HEK293 (cell line): ENCODE results near the gene FAM200B.

Source experiments
- CTCF ChIP-seq: fragments of 450-650 bp; formaldehyde crosslinking; IDR thresholded peaks from 2 replicates; pipeline ENCODE4 v1.5.1; 2016; ENCODE audit warnings: missing biosample characterization, missing genetic modification characterization
- PRDM10 ChIP-seq: fragments of 450-650 bp; formaldehyde crosslinking; IDR thresholded peaks from 2 replicates; pipeline ENCODE4 v1.5.1; 2016; ENCODE audit warnings: missing biosample characterization, missing genetic modification characterization
- REPIN1 ChIP-seq: fragments of 450-650 bp; formaldehyde crosslinking; IDR thresholded peaks from 2 replicates; pipeline ENCODE4 v1.5.1; 2017; ENCODE audit warnings: missing biosample characterization, missing genetic modification characterization, low read depth
- SP2 ChIP-seq: fragments of 450-650 bp; formaldehyde crosslinking; IDR thresholded peaks from 2 replicates; pipeline ENCODE4 v1.5.1; 2016; ENCODE audit warnings: missing biosample characterization, missing genetic modification characterization
- ZBTB11 ChIP-seq: fragments of 450-650 bp; formaldehyde crosslinking; conservative IDR thresholded peaks from 2 replicates; pipeline ENCODE4 v1.5.1; 2016; ENCODE audit warnings: low read depth, missing biosample characterization, missing genetic modification characterization
- ZBTB48 ChIP-seq: fragments of 450-650 bp; formaldehyde crosslinking; IDR thresholded peaks from 2 replicates; pipeline ENCODE4 v1.5.1; 2016; ENCODE audit warnings: missing biosample characterization, missing genetic modification characterization
- ZBTB49 ChIP-seq: fragments of 450-650 bp; formaldehyde crosslinking; IDR thresholded peaks from 2 replicates; pipeline ENCODE4 v1.5.1; 2016; ENCODE audit warnings: missing biosample characterization, missing genetic modification characterization, low read depth
- ZNF155 ChIP-seq: fragments of 450-650 bp; formaldehyde crosslinking; IDR thresholded peaks from 2 replicates; pipeline ENCODE4 v1.5.1; 2016; ENCODE audit warnings: missing biosample characterization, missing genetic modification characterization
- ZNF175 ChIP-seq: fragments of 450-650 bp; formaldehyde crosslinking; IDR thresholded peaks from 2 replicates; pipeline ENCODE4 v1.5.1; 2016; ENCODE audit warnings: missing biosample characterization, missing genetic modification characterization
- ZNF19 ChIP-seq: fragments of 450-650 bp; formaldehyde crosslinking; IDR thresholded peaks from 2 replicates; pipeline ENCODE4; 2016; ENCODE audit warnings: missing biosample characterization, missing genetic modification characterization, low read depth
- ZNF274 ChIP-seq, 2 experiments: fragments of 200-500 bp in 1 of 2; fragments of 450-650 bp in 1 of 2; sonication (Bioruptor generic) in 1 of 2; formaldehyde crosslinking in 1 of 2; IDR thresholded peaks; 2 replicates each; pipeline versions ENCODE4 v1.5.1 to v1.6.1; 2014 to 2016; ENCODE audit warnings: borderline replicate concordance in 1 of 2, inconsistent platforms in 1 of 2, low read length in 1 of 2, missing biosample characterization in 1 of 2, missing genetic modification characterization in 1 of 2
- ZNF292 ChIP-seq: fragments of 450-650 bp; formaldehyde crosslinking; IDR thresholded peaks from 2 replicates; pipeline ENCODE4 v1.5.1; 2016; ENCODE audit warnings: low read depth, missing biosample characterization, missing genetic modification characterization, borderline replicate concordance
- ZNF391 ChIP-seq: fragments of 450-650 bp; formaldehyde crosslinking; IDR thresholded peaks from 2 replicates; pipeline ENCODE4 v1.5.1; 2016; ENCODE audit warnings: low read depth, missing biosample characterization, missing genetic modification characterization, borderline replicate concordance
- ZSCAN30 ChIP-seq: fragments of 450-650 bp; IDR thresholded peaks from 2 replicates; pipeline ENCODE4 v1.5.1; 2018; ENCODE audit warnings: missing biosample characterization, mild to moderate bottlenecking, missing genetic modification characterization, moderate library complexity

GRCh38 chr4:15674926-15675325 lies 6.7 kb upstream of the FAM200B start:
- TF ChIP-seq CTCF (no peak), ZNF175 (tag by site-specific recombination) (no peak), ZBTB11 (tag by site-specific recombination) (no peak), ZNF274 (IDR thresholded peaks at IDR 0.05; ENCODE audit: low read length) (no peak), ZNF274 (tag by site-specific recombination; IDR thresholded peaks at IDR 0.05; ENCODE audit: borderline replicate concordance) (no peak), ZBTB49 (tag by site-specific recombination) (no peak), ZNF391 (tag by site-specific recombination) (no peak), ZBTB48 (tag by site-specific recombination) (no peak), ZNF292 (tag by site-specific recombination) (no peak), REPIN1 (tag by site-specific recombination) (no peak), SP2 (no peak), ZSCAN30 (tag by site-specific recombination) (no peak), ZNF155 (tag by site-specific recombination) (no peak), ZNF19 (tag by site-specific recombination) (no peak), PRDM10 (tag by site-specific recombination) (no peak)
